HK-2 (cell line): ENCODE measurements around the gene CR2.
"Not testable (repeated sequence)": the region's sequence is repeated elsewhere in the genome, so short reads cannot be mapped to it uniquely, and the experiment has no call there.

ENCODE experiments used
- DNase-seq: peaks from one replicate; pipeline ENCODE4 v3.0.0-alpha.2; 2018; ENCODE audit not compliant: unreplicated experiment

CR2 gene

DNA sequence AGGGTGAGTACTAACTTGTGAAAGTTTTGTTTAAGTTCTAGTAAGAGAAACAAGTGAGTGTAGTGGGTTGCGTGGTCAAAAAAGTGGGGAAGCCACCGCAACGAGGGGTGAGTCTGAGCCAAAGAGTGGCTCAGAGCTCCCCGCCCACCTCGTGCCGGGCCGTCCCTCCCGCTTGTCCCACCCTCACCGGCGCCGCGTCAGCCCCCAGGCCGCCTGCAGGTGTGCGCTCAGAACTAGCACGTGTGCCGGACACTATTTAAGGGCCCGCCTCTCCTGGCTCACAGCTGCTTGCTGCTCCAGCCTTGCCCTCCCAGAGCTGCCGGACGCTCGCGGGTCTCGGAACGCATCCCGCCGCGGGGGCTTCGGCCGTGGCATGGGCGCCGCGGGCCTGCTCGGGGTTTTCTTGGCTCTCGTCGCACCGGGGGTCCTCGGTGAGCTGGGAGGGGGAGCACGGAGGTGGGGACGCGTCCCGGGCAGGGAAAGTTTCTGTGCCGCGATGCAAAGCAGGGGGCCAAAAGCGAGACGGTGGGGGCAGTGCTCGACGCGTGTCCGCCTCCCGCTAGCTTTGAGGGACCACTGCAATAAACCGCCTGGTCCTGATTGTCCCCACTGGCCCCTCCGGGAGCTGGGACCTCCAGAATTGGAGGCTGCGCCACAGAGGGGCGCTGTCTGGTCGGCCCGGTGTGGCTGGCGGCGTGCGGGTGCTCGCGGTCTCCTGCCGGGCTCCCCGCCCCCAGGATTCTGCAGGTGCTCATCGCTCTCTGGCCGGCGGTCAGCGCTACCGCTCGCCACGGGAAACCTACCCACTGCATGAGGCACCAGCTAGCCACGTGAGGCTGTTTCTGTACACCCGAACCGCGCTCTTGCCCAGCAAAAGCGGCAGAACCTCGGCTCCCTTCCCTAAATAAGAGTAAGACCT lies at the start of gene CR2:
TSS of gene CR2 (plus strand) at position 283 of the 919 bp plus-strand sequence. CDS start at position 374, 91 bp downstream.
- peak; percentile 9 for DNase-seq

DNA sequence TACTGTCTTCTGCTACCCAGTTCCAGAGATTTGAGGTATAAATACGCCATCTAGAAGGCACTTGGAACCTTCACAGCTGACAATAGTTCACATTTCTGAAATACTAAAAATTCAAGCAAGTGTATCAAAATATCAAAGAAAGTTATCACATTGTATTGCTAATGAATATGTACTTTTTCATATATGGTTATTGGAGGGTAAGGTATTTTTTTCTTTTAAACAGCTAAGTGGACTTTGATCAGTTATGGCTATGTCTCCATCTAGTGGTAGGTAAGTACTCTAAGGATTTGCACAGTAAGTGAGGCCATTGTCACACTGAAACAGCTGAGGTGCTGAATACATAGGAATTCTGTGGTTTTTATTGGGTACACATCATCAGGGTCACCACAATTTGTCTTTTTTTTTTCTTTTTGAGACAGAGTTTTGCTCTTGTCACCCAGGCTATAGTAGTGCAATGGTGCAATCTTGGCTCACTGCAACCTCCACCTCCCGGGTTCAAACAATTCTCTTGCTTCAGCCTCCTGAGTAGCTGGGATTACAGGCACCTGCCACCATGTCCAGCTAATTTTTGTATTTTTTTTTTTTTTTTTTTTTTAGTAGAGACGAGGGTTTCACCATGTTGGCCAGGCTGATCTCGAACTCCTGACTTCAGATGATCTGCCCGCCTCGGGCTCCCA lies 49.1 kb upstream of the CR2 start:
- DNase-seq, result no peak

DNA sequence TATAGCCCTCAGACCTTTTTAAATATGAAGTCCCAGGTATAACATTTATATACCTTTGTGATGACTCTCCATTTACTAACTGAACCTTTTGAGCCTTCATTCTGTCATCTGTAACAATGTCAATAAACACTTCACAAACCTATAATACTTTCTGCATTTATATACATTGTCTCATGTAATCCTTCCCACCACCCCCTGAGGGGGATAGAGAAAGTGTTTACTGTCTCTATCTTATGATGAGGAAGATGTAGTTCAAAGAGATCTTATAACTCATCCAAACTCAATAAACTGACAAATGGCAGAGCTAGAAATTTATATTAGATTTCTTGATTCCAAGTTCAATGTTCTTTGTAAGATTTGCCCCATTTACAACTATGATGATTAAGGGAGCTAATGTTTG lies 48.3 kb upstream of the CR2 start:
- no peak for DNase-seq

DNA sequence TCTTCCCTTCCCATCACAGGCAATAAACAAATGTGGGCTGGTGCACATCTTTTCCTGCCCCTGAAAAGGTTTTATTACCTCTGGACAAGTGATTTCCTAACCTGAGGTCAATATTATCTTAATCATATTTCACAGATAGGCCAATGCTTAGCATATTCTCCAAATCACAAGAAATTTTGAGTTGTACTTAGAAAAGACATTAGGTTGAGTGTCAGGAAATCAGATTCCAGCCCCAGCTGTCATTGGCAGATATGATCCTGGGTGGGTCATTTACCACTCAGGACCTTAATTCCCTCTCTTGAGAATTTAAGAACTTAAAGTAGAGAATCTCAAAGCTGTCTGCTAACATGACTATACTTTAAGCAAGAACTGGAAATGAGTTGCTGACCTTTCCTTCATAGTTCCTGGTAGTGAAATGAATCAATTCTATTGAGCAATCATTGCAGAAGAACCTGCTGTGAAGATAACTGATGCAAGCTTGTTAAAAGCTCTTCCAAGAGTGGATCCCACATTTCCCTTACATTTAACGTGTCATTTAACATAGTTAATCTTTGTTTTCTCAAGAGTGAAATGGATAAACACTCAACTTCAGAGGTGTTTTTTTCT lies 46.4 kb upstream of the CR2 start:
- no peak for DNase-seq

DNA sequence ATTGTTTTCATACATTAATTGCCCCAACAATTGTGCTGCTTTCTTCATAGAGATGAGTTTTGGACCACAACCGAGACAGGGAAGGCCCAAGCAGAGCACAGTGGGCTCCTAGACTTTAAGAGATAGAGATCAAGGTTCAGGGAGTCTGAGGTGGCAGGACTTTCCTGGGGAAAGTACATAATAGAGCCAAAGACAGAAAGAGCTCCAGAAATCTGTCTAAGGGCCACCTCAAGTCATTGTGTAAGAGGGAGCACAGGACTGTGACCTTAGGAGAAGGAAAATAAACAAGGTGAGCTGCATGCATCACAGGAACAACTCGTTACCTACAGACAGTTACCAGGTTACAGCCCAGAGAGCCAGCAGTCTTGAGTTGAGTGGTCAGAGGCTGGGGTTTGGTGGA lies 41.3 kb upstream of the CR2 start:
- DNase-seq, result no peak

DNA sequence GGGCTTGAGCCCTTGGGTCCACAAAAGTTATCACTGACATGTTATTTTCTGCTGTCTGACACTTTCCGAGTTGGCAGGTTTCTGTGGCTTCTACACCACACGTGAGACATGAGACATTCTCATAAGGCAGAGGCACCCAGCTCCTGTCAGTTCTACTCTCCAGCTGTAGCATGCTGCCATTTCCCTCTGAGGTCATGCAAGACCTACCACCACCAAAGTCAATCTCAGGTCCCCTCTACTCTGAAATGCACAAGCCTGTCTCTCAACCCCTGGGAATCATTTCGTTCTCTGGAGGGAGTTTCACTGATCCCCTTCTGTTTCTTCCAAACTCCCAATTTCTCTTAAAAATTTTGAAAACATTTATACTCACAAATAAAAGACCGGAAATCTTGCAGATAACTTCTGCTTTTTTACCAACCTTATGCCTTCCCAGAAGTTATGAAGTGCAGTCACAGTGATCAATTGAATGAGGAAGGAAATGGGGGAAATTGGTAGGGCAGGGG lies 39.5 kb upstream of the CR2 start:
- no peak for DNase-seq

DNA sequence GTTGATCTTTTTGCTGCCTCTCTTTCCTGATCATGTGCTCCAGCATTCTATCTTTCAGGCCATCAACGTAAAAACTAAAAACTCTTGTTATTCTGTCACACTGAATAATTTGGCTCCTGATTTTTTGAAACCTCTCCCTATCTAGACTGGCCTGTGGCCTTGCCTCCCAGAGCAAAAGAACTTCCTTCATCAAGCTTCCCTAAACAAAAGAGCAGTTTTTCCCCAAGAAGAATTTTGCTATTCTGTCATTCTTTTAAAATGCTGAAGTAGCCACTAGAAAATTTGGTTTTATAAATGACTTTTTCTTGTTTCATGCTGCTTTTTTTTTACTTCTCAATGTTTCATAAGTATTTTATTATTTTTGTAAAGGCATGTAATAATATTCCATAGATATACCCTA lies 37.1 kb upstream of the CR2 start:
- no peak for DNase-seq

DNA sequence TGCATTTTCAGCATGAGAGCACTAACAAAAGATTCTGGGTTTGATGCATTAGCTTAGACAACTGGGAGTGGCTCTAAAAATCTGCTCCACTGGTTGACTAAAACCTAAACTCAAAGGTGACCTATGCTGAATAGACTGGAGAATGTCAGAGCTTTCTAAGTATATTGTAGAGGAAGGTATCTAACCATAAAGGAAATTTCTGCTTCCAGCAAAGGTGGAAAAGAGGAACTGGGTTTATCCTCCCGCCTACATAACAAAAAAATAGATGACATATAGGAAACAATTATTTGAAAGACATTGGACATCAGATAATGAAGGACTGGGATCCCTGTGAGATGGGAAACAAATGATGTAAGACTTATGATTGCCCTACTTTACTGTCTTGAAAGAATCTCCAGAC lies 35.8 kb upstream of the CR2 start:
- no peak for DNase-seq

DNA sequence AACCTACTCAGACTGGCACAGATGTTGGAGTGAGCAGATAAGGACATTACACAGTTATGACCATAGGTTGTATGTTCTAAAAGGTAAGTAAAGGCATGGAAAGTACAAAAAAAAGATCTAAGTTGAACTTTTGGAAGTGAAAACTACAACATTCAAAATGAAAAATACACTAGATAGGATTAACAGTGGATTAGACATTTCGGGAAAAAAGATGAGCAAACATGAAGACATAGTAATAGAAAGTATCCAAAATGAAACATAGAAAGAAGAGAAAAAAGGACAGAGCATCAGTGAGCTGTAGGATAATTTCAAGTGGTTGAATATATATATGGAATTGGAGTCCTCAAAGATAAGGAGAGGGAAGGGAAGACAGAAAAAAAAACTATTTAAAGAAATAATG lies 34.0 kb upstream of the CR2 start:
- DNase-seq, result no peak

DNA sequence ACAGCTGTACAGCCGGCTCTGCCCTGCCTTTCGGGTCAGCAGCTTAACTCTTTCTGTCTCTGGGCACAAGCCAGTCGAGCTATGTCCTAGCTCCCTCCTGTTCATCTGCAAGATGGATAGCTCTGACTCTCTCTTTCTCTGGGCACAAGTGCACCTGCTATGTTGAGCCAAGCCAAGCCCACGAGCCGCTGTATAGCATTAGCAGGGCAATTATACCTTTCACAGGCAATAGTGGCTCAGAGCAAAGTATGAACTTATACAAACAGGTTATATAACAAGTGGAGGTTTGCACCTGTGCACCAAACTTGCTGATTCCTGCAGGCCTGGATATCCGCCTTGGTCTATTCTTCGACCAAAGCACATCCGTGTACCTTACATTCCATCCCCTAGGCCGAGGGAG lies 33.0 kb upstream of the CR2 start:
- no peak for DNase-seq

DNA sequence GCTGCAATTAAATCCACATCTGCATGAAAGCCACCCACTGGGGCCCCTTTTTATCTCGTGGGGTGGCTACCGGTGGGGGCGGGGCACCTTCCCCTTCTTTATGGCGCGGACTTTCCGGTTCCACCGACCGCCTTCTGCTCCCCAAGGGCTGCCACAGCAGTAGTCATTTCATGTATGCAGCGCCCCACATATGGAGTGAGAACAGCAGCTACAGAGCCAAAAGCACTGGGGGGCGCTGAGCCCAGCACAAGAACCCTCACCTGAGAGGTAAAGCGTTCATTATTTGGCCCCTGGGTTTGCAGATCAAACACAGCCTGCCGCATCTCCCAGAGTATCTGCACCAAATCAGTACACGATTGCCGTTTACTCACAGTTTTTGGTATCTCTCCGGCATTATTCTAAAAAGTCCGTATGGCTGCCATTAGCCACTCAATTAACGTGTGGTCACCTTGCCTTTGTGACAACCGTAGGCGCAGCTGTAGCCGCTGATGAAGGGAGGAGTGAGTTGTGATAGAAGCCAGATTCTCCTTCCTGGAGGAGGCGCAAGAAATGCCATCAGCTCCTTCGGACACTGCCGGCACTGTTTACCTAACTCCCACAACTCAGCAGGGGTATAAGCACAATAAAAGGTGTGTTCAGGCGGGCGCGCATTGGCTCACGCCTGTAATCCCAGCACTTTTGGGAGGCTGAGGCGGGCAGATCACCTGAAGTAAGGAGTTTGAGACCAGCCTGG lies 30.4 kb upstream of the CR2 start:
- no peak for DNase-seq

DNA sequence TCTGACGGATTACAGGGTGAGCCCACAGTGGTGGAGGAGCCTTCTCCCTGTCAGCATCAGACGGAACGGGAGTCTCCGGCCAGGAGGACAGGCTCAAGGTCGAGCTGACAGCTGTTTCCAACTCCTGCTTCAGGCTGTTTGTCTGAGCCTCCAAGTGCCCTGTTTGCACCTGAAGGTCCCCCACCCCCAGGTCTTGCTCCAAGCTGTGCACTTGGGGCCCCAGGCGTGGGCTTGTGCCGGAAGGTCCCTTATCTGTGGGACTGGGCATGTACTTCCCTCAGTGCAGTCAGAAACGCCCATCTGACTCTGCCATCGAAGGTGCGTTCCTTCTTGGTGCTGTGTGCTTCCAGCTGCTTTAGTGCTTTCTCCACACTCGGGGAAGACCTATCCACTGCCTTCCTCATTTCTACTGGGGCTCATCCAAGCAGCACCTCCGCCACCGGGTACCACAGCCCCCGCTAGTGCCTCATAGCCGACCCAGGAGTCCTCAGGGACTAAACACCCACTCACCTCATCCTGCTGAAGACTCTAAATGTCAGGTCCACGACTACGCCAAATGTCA lies 29.5 kb upstream of the CR2 start:
- no peak for DNase-seq

DNA sequence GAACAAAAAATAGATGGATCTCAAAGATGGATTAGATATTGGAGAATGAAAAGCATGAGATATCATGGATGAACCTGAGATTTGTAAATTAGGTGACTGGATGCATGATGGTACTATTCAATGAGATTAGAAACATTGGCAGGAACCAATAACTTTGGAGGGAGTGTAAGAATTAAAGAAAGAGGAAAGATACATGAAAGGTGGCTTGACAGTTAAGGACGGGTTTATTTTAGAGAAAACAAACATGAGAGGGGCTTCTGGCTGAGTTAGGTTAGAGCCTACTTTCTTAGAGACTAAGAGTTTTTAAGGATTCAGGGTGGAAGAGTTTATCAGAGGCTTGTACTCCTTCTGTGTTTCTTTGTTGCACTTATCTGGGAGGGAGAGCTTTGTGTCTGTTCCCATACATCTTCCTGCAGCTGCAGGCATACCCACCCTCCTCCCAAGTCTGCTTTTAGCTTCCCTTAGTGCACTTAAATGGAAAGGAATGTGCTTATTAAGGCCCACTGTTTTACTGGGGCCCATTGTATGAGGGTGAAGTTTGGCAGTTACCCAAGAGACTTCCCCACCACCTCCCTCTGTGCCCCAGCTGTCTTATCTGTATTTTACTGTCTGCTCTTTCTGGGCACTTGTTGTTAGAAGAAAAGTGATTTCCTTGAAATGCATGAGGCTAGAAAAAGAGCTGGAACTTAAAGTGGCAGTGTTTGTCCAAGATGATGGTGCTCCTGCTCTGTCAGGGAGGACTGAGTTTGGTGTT lies 26.1 kb upstream of the CR2 start:
- no peak for DNase-seq

DNA sequence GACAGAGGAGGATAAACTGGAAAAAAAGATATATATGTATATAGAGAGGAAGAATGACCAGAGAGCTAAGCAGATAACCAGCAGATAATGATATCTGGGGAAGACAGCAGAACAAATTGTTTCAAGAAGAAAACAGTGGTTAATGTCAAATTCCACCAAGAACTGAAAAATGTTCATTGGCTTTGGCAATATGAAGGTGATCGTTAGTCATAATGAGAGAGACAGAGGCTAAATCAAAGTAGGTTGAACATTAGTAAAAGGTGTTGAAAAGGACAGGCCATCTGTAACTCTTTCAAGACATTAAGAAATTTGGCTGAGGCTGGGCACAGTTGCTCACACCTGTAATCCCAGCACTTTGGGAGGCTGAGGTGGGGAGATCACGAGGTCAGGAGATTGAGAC lies 25.3 kb upstream of the CR2 start:
- no peak for DNase-seq

DNA sequence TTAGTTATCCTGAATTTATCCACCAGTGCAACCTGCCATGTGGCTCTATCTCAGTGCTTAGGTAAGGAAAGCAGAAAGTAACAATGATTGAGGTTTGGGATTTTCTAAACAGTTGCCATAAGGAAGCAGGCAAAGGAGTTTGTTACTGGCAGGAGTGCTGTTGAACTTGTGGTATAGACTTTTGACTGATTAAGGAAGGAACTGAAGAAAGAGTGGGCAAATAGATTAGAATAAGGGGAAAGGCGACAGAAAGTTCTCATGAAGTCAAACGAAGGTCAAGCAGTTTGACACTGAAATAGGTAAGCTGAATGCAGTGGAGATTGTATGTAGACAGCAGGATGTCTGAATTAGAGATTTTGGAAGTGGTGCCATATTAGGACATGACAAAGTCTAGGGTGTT lies 24.2 kb upstream of the CR2 start:
- no peak for DNase-seq

DNA sequence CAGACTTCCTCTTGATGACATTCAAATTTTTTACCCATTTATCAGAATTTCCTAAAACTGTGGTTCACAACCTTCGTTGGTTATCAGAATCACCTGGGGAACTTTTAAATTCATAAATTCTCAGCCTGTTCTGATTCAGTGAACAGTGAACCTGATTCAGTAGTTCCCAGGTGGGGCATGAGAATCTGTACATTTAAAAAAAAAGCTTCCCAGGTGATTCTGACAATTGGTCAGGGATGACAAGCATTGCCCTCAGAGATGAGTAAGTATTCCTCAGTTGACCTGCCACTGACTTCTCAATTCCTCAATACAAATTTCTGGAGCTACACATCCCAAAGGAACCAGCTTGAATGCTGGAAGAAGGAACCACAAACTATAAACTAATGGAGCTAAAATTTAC lies 23.5 kb upstream of the CR2 start:
- no peak for DNase-seq

DNA sequence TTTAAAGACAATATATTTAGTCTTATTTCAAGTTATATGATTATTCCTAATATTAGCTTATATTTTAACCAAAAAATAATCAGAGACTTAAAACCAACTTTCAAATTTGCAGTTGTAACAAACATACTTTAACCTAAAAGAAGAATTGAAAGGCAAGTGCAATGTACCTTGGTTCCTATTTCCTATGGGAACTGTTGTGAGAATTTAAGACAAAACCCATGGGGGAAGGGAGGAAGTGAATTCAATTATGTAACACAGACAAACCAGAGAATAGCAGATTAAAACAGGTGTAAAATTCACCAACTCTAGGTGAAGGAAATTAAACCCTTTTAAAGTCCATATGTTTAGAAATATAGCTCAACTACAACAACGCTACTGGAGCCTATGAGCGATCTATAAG lies 22.6 kb upstream of the CR2 start:
- DNase-seq, result no peak

DNA sequence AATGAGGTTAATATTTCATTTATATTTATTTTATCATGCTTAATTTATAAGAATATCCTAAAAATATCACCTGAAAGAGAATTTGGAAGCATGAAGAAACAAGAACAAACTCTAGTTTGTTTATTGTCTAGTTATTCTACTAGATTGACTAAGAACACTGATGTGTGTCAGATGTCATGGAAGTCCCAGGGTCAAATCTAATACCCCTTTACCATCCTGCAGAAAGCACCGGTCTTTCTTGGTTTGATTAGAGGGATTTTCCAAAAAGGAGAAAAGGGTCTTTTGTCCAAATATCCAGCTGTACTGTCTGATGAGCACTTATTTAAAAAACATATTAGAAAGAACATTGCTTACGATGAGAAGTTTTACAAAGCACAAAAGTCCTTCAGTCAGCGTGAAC lies 20.7 kb upstream of the CR2 start:
- no peak for DNase-seq

DNA sequence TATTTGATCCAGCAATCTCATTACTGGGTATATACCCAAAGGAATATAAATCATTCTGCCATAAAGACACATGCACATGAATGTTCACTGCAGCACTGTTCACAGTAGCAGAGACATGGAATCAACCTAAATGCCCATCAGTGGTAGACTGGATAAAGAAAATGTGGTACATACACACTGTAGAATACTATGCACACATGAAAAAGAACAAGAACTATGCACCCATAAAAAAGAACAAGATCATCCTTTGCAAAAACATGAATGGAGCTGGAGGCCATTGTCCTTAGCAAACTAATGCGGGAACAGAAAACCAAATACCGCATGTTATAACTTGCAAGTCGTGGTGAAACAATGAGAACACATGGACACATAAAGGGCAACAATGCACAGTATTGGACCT lies 17.4 kb upstream of the CR2 start:
- not testable (repeated sequence) for DNase-seq

DNA sequence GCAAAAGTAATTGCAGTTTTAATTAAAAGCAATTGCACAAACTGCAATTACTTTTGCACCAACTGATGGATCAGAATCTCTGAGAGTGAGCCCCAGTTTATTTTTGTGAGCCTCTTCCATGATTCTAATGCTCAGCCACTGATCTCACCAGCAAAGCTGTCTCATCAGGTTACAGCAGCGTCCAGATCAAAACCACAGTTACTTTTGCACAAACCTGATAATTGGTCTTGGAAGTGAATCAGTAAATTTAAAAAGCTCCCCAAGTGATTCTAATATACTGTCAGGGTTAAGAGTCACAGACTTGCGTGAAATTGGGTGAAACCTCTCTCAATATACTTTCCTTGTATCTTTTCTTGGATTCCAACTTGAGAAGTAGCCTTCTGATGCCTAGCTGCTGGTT lies 13.5 kb upstream of the CR2 start:
- no peak for DNase-seq
